Measurements from ENCODE around the gene SLC2A13. TPM values are rescaled to one million over a fixed set of nuclear protein-coding genes. Genes with fewer than 3 reads are reported as not detected.

The SLC2A13 gene
- total RNA-seq, 1 experiment from 2014 or later = 15.3 TPM

DNA sequence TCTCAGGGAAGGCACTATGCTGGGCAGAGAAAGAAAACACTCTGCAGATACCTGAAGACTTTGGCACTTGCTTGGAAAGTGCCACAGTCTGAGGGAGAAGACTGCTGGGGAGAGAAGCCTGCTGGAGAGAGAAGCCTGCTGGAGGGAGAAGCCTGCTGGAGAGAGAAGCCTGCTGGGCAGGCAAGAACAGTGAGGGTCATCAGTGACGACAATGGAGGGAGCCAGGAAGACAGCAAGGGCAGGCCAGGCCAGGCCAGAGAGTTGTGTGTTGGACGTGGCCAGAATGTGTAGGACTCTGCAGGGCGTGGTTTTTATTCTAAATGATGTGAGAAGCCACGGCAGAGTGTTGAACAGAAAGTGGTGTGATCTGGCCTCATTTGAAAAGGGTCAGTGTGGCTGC, 301.0 kb downstream of the SLC2A13 start (continued):
- TF ChIP-seq RORB (CRISPR knock-in tag; IDR thresholded peaks at IDR 0.05) (no peak), ZBTB21 (CRISPR knock-in tag; IDR thresholded peaks at IDR 0.05; ENCODE audit: borderline replicate concordance) (no peak), SMAD3 (CRISPR knock-in tag; IDR thresholded peaks at IDR 0.05; ENCODE audit: borderline replicate concordance) (no peak)

DNA sequence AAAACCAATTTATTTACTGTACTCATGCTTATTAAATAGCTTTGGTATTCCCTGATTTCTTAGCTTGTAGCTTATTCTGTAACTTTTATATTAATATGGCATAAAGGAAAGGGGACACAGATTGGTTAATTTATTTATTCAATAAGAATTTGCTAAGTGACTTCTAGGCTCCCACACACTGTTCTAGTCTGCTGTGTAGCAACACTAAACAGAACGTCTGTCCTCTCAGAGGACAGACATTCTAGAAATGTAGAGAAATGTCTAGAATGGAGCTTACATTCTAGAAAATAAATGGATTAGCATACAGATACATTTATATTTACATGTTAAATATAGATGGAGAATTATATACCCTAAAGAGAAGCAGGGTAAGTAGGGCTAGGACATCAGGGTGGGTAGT, 301.4 kb downstream of the SLC2A13 start:
- CTCF ChIA-PET = no interaction called here
- H3K9me3 Mint-ChIP-seq = no peaks in the 10 kb centered on the region
- peaks cover 2% of the 10 kb centered on the region; the same call in 1 of the 2 replicates for H3K36me3 Mint-ChIP-seq
- no peak overlapping the region for H3K4me3 Mint-ChIP-seq
- DNase-seq (ENCODE audit: low spot score) (no peak), ATAC-seq (no peak)
- POLR2A ChIA-PET = no interaction called here
- peaks cover 16% of the 10 kb centered on the region for H3K4me1 Mint-ChIP-seq
- H3K27me3 Mint-ChIP-seq (ENCODE audit: low read depth) = no peaks in the 10 kb centered on the region
- no peak overlapping the region for H3K27ac Mint-ChIP-seq
- TF ChIP-seq CREB1 (CRISPR knock-in tag; IDR thresholded peaks at IDR 0.05) = no peak
- no peak for TF ChIP-seq RELA (CRISPR knock-in tag; IDR thresholded peaks at IDR 0.05; ENCODE audit: borderline replicate concordance)
- TF ChIP-seq TEAD4 (CRISPR knock-in tag; IDR thresholded peaks at IDR 0.05) = no peak
- TF ChIP-seq CREM (CRISPR knock-in tag; IDR thresholded peaks at IDR 0.05) = no peak
- no peak for TF ChIP-seq MAX (CRISPR knock-in tag; IDR thresholded peaks at IDR 0.05)
- TF ChIP-seq ZNF219 (CRISPR knock-in tag; IDR thresholded peaks at IDR 0.05; ENCODE audit: borderline replicate concordance) = no peak
- no peak for TF ChIP-seq MYBL2 (CRISPR knock-in tag; IDR thresholded peaks at IDR 0.05)
- TF ChIP-seq ZNF121 (CRISPR knock-in tag; IDR thresholded peaks at IDR 0.05) = no peak
- TF ChIP-seq, protein P1, sequence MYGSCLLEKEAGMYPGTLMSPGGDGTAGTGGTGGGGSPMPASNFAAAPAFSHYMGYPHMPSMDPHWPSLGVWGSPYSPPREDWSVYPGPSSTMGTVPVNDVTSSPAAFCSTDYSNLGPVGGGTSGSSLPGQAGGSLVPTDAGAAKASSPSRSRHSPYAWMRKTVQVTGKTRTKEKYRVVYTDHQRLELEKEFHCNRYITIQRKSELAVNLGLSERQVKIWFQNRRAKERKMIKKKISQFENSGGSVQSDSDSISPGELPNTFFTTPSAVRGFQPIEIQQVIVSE (CRISPR knock-in tag; IDR thresholded peaks at IDR 0.05; ENCODE audit: borderline replicate concordance) = no peak
- no peak for TF ChIP-seq ZNF671 (CRISPR knock-in tag; IDR thresholded peaks at IDR 0.05)
- no peak for TF ChIP-seq GRHL2 (CRISPR knock-in tag; IDR thresholded peaks at IDR 0.05; ENCODE audit: insufficient replicate concordance, severe bottlenecking)
- TF ChIP-seq MLX (CRISPR knock-in tag; IDR thresholded peaks at IDR 0.05) = no peak
- no peak for TF ChIP-seq ELF4 (CRISPR knock-in tag; IDR thresholded peaks at IDR 0.05; ENCODE audit: low read depth)
- no peak for TF ChIP-seq NR1H2 (CRISPR knock-in tag; IDR thresholded peaks at IDR 0.05)
- TF ChIP-seq NFATC4 (CRISPR knock-in tag; IDR thresholded peaks at IDR 0.05) = no peak
- no peak for TF ChIP-seq SMAD4 (CRISPR knock-in tag; IDR thresholded peaks at IDR 0.05)
- no peak for TF ChIP-seq ZBTB43 (CRISPR knock-in tag; IDR thresholded peaks at IDR 0.05)
- TF ChIP-seq JUN (CRISPR knock-in tag; IDR thresholded peaks at IDR 0.05) = no peak

- no peak for DNase-seq (ENCODE audit: low spot score)
- Mint-ChIP-seq H3K9me3 (no peaks in the 10 kb centered on the region), H3K36me3 (peaks cover 2% of the 10 kb centered on the region; the same call in 1 of the 2 replicates), H3K27me3 (ENCODE audit: low read depth) (no peaks in the 10 kb centered on the region), H3K27ac (no peak overlapping the region), H3K4me3 (no peak overlapping the region), H3K4me1 (peaks cover 16% of the 10 kb centered on the region)
- POLR2A ChIA-PET = no interaction called here
- CTCF ChIA-PET = no interaction called here
- ATAC-seq = no peak
- no peak for TF ChIP-seq GRHL2 (CRISPR knock-in tag; IDR thresholded peaks at IDR 0.05; ENCODE audit: insufficient replicate concordance, severe bottlenecking)
- no peak for TF ChIP-seq ZNF232 (CRISPR knock-in tag; IDR thresholded peaks at IDR 0.05)
Observed at GRCh38 chr12:39803151-39803550, 302.7 kb downstream of the SLC2A13 start.
